GM18867 (cell line): ENCODE data around the gene CORO2B.

Experiments used
- ATAC-seq: cut with Tn5 transposase; IDR thresholded peaks from one replicate; pipeline ENCODE4 v1.9.1; 2021; ENCODE audit warnings: mild to moderate bottlenecking, moderate library complexity; ENCODE audit not compliant: unreplicated experiment

The CORO2B gene, protein sequence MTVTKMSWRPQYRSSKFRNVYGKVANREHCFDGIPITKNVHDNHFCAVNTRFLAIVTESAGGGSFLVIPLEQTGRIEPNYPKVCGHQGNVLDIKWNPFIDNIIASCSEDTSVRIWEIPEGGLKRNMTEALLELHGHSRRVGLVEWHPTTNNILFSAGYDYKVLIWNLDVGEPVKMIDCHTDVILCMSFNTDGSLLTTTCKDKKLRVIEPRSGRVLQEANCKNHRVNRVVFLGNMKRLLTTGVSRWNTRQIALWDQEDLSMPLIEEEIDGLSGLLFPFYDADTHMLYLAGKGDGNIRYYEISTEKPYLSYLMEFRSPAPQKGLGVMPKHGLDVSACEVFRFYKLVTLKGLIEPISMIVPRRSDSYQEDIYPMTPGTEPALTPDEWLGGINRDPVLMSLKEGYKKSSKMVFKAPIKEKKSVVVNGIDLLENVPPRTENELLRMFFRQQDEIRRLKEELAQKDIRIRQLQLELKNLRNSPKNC

DNA sequence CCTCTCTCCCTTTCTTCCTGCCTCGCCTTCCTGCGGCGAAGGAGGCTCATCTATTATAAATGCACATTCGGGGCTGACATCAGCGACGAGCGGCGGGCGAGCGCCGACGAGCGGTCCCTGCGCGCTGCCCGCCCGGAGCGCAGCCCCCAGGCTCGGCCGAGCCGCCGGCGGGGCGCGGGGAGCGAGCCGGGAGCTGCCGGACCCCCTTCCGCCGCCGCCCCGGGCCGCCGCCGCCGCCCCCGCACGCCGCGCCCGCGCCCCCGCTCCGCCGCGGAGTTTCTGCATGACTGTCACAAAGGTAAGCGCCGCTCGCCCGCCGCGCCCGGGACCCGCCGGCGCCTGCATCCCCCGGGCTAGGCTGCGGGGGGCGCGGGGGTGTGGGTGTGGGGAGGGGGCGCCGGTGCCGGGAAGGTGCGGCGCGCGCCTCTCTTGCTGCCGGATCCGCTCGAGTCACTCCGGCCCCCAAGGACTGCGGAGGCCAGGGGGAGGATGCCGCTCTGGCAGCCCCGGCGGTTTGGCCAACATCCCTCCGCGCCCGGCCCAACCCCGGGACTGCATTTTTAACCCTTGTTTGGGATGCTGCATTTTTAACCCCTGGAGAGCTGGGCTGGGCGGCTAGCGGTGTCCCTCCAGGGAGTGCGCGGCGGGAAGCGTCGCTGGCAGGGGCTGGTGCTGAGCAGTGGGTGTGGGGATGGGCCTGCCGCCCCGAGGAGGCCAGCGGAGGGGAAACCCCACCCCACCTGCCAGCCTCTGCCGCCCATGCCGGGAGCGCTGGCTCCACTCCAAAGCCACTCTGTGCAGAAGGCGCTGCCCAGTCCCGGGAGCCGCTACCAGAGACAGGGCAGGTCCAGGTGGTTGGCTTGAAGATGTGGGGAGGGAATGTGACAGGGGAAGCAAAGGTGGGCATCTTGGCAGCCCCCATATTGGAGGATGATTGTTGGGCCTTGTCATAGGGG lies at the start of gene CORO2B:
TSS of gene CORO2B (plus strand) at position 14 of the 956 bp plus-strand sequence. CDS start at position 284, 270 bp downstream.
- no peak for ATAC-seq

DNA sequence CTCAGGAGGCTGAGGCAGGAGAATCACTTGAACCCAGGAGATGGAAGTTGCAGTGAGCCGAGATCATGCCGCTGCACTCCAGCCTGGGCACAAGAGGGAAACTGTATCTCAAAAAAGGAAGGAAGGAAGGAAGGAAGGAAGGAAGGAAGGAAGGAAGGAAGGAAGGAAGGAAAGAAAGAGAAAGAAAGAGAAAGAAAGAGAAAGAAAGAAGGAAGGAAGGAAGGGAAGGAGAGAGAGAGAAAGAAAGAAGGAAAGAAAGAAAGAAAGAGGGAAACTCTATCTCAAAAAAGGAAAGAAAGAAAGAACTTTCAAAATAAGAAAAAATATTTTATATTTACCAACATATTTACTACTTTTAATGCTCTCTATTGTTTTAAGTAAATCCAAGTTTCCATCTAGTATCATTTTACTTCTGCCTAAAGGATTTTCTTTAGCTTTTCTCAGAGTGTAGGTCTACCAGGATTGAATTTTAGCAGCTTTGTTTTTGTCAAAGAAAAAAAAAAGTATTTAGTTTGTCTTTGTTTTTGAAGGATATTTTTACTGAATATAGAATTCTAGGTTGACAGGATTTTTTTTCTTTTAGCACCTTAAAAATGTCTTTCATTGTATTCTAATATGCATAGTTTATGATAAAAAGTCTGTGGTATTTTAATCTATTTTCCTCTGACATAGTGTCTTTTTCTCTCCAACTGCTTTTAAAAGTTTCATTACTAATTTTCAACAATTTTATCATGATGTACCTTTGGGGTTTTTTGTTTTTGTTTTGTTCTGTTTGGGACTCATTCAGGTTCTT lies 47.2 kb upstream of the CORO2B start:
- no peak for ATAC-seq

DNA sequence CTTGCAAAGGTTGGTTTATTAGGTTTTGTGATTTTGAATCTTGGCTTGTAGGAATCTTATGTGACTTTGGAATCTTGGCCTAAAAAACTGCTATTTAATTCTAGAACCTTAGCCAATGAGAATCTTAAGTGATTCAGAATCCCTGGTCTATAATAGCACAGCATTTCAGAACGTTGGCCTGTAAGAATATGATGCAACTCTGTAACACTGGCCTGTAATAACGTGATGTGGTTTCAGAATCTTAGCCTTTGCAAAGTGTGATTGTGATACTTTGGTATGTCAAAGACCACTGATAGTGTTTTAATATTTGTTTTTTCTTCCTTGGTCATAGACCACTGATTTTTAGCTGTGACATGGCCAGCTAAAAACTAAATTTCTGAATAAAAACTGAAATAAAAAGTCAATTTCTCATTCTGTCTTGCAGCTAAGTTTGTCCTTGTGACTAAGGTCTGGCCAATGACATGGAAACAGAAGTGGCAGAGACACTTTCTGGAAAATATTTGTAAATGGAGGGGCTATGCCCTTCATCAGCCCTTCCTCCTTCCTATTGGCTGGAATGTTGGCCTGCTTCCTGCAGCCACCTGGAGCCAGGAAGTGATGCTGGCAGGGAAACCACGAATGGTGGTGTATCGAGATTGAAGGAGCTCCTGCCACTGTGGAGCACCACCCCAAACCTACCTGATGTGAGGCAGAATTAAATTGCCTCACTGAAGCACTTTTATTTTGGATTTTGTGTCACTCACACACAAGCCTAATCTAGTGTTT lies 42.3 kb upstream of the CORO2B start:
- no peak for ATAC-seq

DNA sequence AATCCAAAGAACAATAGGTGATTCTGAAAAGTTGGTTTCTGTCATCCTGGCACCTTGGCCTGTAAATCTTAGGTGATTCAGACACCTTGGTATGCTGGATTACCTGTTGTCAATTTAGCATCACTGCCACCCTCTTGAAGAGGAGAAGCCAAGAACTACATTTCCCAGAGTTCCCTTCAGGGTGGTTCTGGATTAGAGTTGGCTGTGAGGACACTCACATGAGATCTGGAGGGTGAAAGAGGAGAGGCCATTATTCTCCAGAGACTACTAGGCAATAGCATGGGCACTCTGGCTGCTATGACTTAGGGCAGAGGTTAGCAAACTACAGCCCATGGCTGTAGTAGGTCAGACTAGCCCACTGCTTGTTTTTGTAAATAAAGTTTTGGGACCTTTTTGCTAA lies 41.7 kb upstream of the CORO2B start:
- ATAC-seq = no peak

DNA sequence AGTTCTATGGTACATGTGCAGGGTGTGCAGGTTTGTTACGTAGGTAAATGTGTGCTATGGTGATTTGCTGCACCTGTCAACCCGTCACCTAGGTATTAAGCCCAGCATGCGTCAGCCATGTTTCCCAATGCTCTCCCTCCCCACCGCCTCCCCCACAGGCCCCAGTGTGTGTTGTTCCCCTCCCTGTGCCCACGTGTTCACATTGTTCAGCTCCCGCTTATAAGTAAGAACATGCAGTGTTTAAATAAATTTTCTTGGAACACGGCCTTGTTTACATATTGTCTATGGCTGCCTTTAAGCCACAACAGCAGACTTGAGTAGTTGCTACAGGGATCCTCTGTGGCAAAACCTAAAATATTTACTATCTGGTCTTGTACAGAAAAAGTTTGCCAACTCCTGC lies 41.3 kb upstream of the CORO2B start:
- no peak for ATAC-seq

DNA sequence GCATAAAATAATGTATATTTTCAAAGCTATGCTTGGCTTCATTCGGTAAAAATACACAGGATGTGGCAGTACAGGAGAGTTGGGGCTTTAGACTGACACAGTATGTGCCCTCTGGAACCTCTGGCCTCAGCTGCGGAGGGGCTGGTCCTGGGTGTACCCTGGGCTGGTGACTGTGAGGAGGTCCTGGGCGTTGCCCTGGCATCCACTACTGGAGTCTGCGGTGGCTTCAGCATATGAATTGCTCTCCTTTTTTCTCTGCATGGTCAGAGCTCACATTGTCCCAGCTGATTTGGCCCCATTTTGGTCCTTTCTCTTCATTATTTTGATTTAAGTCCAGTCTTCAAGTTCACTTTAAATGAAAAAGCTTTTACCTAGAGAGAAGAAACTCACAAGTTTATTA lies 40.5 kb upstream of the CORO2B start:
- no peak for ATAC-seq

DNA sequence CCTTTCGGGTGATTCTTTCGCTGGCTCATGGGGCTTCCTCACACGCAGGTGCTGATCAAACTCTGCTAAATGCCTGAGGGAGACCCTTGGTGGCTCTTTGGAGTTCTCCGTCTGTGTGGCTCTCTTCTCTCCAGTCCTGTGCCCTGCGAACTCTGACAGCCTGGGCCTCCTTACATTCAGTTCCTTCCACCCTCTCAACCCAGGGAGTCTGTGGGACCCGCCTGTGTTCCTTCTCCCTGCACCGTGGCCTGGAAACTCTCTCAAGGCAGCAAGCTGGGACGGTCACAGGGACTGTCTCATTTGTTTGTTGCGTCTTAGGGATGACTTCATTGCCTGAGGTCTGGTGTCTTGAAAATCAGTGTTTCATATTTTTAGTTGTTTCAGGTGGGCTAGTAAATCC lies 37.0 kb upstream of the CORO2B start:
- ATAC-seq = no peak

DNA sequence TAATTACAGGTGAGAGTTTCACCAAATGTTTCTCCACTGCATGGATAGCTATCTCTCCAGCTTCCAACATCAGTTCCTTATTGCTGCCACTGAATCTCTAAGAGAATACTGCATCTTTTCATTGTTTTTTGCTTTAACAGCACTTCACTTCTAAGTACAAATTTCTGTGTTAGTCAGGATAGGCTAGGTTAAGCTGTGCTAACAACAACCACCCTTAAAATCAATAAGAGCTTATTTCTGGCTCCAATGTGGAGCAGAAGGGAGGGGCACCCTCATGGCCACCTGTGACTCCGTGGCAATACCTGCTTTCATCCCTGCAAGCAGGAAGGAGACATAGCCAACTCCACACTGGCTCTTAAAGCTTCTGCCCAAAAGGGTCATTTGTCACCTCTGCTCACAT lies 36.4 kb upstream of the CORO2B start:
- no peak for ATAC-seq

DNA sequence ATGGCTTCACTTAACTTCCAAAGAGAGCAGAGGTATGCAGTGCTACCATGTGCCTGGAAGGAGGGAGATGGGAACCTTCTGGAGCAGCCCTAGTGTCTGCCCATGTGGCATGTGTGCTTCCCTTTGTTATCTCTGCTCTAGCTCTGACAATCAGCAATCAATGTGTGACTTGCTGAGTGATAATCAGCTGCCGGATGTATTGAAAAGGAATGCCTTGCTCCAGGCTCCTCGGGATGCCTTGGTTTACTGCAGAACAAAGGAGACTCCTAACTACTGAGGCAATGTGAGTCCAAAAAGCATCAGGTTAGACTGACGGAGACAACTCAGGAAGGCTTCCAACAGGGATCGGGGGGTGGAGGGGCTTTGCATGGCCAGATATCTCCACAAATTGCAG lies 36.0 kb upstream of the CORO2B start:
- no peak for ATAC-seq

DNA sequence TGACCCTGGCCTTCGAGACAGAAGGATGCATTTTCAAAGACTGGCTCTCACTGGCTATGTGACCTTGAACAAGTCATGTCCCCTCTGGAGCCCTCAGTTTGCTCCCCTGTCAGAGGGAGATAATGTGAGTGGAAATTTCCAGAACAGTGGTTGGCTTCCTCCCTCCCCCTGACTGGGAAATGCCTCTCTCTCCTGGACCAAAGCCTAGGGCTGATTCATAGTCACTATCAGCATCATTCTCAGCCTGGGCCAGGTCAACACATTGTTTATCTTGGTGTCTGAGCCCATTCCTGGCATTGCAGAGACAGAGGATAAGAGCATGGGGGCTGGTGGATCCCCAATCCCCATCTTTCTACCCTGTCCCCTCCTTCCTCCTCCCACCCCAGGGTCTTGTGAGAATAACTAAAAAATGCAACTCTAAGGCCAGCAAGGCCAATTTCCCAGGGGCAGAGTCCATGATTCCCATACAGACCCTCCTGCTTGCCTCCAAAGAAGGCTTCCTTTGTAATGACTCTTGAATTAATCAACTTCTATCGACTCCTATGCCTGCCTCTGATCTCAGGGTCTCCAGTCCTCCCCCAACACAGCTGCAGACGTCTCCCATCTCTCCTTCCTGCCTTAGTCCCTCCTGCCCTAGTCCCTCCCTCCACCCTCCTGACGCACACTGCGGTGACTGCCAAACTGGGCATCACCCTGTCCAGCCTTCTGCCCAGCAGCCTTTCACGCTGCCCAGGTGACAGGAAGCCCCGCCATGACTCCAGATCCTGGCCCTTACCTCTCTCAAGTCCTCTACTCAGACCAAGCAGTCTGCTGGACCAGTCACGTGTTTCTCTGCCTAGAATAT lies 35.4 kb upstream of the CORO2B start:
- ATAC-seq = no peak

DNA sequence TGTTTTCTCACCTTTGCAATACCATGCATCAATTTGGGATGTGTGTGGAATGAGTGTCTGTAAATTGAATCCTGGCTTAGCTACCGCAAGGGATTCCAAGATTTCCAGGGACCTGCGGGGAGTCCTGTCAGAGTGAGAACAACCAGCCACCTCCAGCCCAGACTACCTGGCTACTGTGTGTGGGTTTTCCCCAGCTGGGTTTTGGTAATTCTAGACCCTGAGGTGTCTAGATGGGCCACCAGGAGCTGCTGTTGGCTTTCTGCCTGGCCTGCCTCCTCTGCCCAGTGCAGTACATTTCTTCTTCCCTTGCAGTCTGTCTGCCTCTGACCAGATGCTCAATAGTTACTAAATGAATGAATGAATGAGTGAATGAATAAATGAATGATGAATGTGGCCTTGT lies 32.5 kb upstream of the CORO2B start:
- ATAC-seq = no peak

DNA sequence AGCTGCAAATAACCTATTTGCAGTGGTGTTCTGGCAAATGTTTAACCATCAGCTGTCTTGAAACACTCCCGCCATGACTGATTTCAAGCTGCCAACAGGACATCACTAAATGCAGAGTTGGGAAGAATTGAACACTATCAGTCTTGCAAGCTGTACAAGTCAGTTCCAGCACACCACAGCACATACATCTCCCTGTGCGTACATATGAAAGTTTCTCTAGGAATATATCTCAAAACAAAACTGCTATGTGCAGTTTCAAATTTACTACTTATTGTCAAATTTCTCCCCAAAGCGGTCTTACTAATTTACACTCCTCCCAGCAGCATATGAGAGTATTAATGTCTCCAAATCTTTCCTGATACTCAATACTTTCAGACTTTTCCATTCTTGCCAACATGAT lies 30.4 kb upstream of the CORO2B start:
- ATAC-seq = no peak

DNA sequence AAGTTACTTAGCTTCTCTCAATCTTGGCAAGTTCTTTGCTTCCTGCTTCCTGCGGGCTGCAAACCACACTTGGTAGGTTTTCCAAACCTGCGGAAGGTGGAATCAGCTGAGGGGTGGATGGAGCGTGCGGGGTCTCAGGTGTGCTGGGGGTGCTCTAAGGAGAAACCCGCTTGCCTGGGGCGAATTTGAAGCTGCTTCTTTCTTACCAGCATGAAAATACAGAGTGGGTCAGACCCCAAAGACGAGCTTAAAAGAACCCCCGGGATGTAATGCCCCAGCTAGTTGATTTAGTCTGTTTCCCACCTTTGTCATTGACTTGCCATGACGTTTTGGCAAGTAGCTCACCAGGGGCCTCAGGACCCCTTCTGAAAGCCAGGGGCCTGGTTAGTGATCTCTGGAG lies 28.8 kb upstream of the CORO2B start:
- ATAC-seq = no peak

DNA sequence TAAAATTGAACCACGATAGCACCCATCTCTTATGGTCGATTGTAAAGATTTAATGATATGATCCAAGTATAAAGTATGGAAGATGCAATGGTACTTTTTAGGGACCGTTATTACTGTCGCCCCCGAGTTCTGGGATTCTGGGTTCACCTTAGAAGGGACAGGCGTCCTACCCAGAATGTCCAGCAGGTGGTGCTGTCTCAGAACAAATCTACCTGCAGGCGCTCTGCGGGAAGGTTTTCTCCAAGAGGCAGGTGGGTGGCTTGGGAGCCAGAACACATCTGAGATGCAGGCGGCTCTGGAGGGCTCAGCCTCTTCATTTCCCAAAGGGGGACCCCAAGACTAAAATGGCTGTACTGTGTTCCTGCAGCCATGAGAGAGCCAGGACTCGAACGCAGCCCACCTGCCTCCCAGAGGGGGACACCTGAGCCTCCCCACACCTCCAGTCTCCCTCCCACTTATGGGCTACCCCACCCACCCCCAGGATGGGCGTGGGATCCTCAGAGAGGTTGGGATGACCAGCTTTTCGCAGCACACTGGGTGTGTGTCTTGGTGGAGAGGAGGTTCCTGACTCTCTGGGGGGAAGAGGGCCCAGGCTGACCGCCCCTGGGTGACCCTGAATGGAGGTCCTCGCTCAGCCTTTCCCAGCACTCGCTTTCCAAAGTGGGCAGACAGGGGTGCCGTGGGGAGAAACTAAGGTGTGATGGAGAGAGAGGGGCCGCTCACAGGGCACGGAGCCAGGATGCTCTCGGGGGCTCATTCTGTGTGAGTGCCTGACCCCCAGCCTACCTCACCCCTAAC lies 28.1 kb upstream of the CORO2B start:
- no peak for ATAC-seq

DNA sequence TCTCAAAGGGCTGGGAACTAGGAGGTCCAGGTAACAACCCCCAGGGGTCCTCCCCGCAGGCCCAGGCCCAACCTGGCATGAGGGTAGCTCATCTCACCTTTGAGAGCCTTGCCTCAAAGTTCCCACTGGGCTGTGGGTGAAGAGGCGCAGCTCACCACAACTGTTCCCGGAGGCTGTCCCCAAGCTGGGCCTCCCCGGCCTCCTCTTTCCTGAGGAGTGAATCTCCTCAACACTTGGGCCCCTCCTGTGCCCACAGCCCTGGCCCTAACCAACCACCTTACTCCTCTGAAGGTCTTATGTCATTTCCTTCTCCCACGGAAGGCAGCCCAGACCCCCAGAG lies 27.5 kb upstream of the CORO2B start:
- ATAC-seq = no peak

DNA sequence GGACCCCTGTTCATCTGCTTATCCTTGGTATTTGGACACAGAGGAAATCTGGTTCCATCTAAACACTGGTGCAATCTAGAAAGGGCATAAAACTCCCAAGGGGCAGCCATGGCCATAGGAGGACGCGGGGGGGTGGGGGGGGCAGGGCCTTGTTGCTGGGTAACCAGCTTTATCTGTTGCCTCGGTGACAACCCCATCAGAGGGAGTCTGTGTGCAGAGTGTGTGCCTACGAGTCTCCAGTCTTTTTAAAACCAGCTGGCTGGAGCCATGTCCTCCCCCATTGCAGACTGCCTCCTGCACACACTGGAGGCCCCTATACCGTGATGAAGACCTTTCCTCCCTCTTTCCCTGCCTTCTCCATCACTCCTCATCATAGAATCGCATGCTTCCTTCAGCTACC lies 26.4 kb upstream of the CORO2B start:
- ATAC-seq = no peak

DNA sequence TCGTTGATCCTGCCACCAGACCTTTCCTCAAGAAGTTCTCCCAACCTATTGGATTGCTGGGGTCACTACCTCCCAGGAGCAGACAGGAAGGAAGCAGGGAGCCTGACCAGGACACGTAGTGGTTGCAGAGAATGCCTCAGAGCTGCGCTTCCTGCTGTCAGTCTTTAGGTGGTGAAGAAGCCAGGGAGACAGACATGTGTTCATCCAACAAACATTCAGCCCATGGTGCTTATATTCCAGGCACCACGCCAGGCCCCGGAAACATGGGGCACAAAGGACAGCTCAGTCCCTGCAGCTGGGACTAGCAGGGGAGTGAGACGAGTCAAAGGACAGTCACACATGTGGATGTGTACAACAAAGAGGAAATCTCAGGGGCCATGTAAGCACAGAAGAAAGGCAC lies 26.0 kb upstream of the CORO2B start:
- no peak for ATAC-seq

DNA sequence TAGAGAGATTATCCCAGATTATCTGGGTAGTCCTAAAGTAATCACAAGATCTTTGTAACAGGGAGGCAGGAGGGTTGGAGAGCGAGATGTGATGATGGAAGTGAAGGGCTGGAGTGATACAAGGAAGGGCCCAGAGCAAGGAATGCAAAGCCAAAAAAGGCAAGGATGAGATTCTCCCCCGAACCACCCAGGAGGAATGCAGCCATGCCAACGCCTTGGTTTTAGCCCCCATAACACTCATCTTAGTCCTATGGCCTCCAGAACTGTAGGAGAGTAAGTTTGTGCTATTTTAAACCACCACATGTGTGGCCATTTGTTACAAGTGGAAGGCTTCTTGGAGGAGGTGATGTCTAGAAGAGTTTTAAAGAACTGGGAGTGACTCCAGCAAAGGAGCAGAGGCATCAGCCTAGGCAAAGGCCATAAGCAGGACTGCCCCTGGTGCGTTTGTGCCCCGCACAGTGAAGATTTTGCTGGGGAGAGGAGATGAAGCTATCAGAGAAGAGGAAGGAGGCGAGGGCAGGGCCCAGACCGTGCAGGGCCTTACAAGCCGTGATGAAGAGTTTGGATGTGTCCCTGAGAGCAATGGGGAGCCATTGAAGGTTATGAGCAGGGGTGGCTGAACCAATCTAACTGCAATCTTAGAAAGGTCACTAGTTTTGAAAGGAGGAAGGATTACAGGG lies 25.3 kb upstream of the CORO2B start:
- ATAC-seq = no peak
